ENCODE data around the gene TFAP2D.

Gene TFAP2D

DNA sequence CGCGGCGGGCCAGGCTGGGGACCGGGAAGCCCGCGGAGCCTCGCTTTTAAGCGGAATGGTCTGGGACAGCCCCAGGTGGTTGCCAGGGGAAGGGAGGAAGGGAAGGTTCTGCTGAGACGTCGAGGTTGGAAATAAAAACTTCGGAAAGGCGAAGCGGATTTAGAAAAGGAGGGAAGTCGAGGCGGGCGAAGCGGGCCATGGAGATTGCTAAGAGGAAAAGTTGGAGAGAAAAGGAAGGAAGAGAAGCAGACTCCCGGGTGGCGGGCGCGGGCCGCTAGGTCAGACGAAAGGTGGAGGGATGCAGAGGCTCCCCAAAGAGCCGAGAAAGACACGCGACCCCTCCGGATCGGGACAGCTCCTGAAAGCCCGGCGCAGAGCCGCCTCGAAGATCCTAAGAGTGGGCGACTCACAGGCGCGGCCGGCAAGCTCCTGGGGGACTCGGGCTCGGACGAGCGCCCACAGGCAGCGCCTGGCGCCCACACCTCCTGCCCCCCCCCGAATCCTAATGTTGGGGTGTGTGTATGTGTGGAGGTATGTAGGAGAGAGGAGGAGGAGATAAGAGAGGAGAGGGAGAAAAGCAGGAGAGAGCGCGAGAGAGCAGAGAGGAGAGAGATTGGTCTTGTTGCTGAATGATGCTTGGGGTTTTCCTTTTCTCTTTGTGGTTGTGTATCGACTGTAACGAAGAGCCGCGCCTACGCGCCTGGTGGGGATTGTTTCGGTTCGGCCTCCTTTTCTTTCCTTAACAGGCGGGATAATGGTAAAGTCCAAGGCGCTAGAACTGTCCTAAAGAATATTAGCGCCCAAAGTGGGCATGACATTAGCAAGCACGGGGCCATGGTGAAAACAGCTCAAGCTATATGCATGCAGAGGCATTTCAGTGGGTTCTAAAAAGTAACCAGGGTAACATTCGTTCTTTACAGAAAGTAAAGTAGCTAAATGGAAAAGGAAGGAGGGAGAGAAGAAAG, 106.9 kb downstream of the TFAP2D start:
- DNase-seq, result no peak

GRCh38 chr6:50820869-50821264, 107.5 kb downstream of the TFAP2D start:
- no peak for DNase-seq

DNA sequence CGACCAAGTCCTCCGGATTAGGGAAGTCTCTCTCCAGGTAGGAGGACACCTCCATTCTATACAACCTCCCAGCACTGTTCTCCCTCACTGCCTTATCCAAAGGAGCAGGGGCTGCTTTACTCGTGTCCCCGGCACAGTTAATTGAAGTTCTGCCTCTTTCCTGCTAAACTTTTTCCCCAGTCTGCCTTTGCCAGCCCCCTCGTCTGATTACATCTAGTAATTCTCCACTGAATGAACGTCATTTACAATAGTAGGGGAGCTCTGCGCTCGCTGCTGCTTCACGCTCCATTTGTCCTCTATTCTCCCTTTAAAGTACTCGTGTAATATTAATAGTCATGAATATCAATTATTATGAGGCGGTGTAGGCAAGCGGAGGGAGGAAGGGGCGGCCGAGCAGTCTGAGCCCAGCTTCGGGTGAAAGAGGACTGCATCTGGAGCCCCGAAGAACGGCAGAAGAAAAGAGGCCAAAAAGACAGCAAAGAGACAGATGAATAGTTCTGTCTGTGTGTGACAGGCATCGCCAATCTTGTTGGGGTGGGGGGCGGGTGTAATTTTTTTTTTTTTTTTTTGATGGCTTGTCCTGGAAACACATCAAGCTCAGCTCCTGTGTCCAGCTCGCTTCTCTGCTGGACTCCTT, 108.2 kb downstream of the TFAP2D start:
- DNase-seq, result no peak

- DNase-seq, result no peak
Observed at GRCh38 chr6:50822078-50822476, 108.8 kb downstream of the TFAP2D start.
